ENCODE results near the gene BOC.

The BOC gene

GRCh38 chr3:113212844-113213375, 1.6 kb downstream of the BOC start:
- TF ChIP-seq GATA3 (IDR thresholded peaks at IDR 0.05; ENCODE audit: low read depth, low read length) = no peak
- TF ChIP-seq GATA2 (IDR thresholded peaks at IDR 0.05; ENCODE audit: low read depth, low read length) = no peak

DNA sequence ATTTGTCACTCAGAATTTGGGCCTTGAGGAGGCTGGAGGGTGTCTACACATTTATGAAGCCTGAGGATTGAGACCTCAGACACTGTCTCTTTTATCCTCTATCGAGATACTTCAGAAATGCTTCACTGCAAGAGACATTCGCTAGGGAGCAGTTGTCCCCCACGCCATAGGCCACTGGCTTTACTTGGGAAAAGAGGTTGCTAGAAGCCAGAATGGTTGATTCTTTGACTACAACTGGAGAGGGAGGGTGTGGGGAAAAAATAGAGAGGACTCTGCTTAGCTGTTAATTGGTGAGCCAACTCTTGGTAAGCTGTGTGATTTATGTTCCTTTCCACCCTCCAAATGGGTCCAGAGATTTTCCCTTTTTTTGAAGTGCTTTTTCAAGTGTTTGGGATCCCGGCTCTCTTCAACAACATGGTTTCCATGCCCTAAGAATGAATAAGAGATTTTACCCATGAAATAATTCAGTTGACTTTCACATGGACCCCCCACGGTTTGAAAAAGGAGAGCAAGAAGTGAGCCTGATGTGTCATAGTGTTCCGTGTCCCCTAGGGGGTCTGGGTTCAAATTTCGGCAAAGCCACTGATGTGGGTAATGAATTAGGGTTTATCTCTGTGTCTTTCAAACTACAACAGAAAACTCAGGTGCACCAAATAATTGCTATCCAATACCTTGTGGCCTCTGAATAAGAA, 2.7 kb downstream of the BOC start:
- no peak for TF ChIP-seq GATA3 (IDR thresholded peaks at IDR 0.05; ENCODE audit: low read depth, low read length)
- no peak for TF ChIP-seq GATA2 (IDR thresholded peaks at IDR 0.05; ENCODE audit: low read depth, low read length)

DNA sequence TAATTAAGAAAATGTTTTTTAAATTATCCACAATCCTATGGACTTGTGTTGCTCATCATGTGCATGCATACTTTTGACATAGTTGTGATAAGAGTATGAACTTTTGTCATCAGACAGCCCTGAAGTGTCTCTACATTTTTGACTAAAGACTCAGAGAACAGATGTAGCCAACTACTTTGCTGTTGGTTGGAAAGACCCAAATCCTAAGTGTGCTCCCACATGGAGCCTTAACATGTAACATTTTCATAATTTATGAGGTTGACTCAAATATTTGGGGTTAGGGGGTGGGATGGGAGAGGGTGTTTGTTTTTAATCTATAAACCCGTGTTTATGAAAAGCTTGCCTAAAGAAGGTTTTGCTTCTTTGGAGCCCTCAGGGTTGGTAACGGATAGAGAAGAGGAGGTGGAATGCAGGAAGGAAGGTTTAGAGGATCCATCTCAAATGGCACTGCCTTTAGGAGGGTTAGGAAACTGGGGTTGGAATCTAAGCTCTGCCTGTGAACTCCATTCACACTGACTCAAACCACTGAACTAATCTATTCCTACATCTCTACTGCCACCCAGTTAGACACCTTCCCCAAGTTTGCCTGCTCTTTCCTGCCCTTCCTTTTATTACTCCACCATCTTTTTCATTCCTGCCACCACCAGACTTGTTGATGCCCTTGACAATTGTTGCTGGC, 3.7 kb downstream of the BOC start:
- TF ChIP-seq GATA2 (IDR thresholded peaks at IDR 0.05; ENCODE audit: low read depth, low read length) (no peak), GATA3 (IDR thresholded peaks at IDR 0.05; ENCODE audit: low read depth, low read length) (no peak)

DNA sequence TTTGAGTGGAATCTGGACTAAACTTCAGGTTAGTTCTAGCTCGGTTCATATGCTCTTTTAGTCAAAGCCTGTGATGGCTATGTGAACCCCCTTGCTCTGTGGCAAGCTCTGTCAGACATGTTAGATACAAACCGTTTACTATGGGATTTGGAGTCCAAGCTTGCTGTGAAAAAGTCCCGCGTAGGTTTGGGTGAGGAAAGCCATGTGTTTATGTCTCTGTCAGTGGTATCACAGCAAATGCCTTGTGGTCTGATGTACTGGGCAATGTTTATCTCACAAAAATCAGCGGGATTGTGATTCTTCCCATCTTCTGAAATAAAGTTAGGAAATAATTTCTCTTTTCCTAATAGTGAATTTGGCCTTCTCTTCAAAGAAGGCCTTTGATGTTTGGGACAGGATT, 5.0 kb downstream of the BOC start:
- TF ChIP-seq GATA2 (IDR thresholded peaks at IDR 0.05; ENCODE audit: low read depth, low read length) = no peak
- TF ChIP-seq GATA3 (IDR thresholded peaks at IDR 0.05; ENCODE audit: low read depth, low read length) = no peak

GRCh38 chr3:113218011-113218680, 6.8 kb downstream of the BOC start:
- no peak for TF ChIP-seq GATA2 (IDR thresholded peaks at IDR 0.05; ENCODE audit: low read depth, low read length)
- no peak for TF ChIP-seq GATA3 (IDR thresholded peaks at IDR 0.05; ENCODE audit: low read depth, low read length)

DNA sequence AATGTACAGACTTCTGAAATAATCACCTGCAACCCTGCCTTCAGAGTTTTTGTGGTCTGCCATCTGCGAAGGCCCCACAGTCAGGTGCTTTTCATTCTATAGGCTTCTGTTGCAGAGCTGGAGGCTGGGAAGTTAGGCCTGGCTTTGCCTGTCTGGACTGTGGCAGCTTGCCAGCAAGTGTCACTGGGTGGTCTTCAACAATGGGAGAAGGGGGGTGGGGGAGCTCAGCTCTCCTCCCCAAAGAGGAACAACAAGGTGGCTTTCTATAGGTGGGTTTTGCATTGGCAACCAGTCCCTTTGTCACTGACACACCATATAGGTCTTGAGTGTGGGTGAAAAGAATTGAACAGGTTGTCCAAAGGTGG, 7.3 kb downstream of the BOC start:
- TF ChIP-seq GATA2 (IDR thresholded peaks at IDR 0.05; ENCODE audit: low read depth, low read length) = no peak
- no peak for TF ChIP-seq GATA3 (IDR thresholded peaks at IDR 0.05; ENCODE audit: low read depth, low read length)

DNA sequence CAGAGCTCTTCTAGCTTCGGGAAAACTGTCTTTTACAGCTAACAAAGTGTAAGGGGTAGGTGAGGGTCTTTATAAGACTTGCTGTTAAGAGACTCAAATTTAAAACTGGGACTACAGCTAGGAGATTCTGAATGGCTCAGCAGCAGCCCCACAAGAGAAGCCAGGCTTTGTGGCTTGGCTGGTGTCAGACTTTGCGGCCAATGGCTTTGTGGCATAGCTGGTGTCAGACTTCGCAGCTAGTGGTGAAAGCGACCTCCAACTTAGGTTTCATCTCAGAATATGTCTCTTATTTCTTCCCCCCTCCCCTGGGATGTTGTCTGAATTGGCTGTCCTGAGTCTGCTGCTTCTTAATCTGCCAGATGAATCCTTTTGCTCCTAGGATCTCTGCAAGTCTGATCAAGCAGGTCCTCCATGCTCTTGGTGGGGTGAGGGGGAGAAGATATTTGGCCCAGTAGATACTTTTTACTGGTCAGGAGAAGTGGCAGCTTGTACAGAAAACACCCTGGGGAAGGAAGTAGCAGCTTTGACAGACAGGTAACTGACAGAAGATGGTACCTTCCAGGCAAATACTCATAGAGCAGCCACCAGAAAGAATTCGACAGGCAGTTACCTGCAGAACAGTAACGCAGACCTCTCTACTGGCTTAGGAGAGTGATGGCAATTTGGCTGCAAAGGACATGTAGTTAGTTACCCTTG, 8.4 kb downstream of the BOC start:
- no peak for TF ChIP-seq GATA2 (IDR thresholded peaks at IDR 0.05; ENCODE audit: low read depth, low read length)
- TF ChIP-seq GATA3 (IDR thresholded peaks at IDR 0.05; ENCODE audit: low read depth, low read length) = no peak

DNA sequence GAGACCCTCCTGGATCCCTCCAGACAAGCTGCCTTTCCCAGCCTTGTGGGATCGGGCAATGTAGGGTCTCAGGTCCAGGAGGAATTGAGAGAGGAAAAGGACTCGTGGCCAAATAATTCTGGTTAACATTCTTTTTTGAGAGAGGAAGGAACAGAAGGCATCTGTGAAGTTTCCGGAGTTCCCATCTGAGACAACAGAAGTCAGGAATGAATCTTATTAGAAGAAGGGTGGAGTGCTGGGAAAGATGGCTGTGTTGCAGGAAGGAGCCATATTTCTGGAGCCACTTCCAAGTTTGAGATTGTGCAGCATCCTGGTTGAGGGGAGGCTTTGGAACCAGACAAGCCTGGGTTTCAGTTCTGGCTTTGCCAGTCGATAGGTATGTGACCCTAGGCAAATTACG, 9.4 kb downstream of the BOC start:
- TF ChIP-seq GATA3 (IDR thresholded peaks at IDR 0.05; ENCODE audit: low read depth, low read length) (no peak), GATA2 (IDR thresholded peaks at IDR 0.05; ENCODE audit: low read depth, low read length) (no peak)

DNA sequence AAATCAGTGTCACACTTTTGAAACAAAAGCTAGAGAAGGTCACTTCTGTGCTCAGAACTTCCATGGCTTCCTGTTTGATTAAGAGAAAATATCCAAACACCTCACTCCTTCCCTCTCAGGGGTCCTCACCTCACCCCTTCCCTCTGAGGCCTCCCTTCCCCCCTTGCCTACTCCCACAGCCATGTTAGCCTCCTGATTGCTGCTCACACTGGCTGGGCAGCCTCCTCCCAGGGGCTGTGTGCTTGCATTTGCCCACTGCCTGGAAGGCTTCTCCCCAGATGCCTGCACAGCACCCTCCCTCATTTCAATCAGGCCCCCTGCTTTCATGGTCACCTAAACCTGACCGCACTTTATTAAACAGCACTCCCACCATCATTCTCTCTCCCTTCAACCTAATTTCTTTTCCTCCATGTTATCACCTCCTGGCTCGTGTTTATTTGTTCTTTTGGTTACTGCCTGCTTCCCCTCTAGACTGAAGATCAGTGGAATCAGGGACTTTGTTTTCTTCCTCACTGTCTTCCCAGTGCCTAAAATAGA, 10.4 kb downstream of the BOC start:
- TF ChIP-seq GATA2 (IDR thresholded peaks at IDR 0.05; ENCODE audit: low read depth, low read length) (no peak), GATA3 (IDR thresholded peaks at IDR 0.05; ENCODE audit: low read depth, low read length) (no peak)

DNA sequence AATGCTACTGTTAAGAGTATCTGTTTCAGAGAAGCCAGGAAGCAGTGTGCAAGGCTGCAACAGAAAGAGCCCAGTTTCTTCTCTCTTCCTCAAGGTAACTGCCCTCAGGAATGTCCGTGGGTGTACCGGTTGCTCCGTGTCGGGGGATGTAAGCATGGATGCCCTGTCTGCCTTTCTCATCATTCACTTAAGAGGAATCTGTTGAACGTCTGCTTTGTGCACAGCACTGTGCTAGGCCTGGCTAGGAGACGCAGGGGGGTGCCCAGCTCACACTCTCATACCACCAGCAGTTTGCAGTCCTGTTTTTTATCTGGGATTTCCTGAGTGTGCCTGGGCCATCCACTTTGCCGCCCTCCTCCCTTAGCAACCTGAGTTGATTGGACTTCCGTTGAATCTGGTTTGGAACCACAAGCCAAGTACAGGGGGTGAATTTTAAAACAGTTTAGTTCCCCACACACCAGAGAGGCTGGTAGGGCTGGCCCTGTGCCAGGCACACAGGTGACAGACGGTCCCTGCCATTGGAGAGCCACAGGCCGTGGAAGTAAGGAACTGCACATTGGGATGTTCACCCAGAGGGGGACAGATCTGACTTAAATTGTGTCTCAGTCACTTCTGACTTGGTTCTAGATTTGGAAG, 11.2 kb downstream of the BOC start:
- TF ChIP-seq GATA3 (IDR thresholded peaks at IDR 0.05; ENCODE audit: low read depth, low read length) (no peak), GATA2 (IDR thresholded peaks at IDR 0.05; ENCODE audit: low read depth, low read length) (no peak)

- TF ChIP-seq GATA3 (IDR thresholded peaks at IDR 0.05; ENCODE audit: low read depth, low read length) = no peak
- no peak for TF ChIP-seq GATA2 (IDR thresholded peaks at IDR 0.05; ENCODE audit: low read depth, low read length)
Measured at GRCh38 chr3:113223475-113224281, 12.3 kb downstream of the BOC start.

DNA sequence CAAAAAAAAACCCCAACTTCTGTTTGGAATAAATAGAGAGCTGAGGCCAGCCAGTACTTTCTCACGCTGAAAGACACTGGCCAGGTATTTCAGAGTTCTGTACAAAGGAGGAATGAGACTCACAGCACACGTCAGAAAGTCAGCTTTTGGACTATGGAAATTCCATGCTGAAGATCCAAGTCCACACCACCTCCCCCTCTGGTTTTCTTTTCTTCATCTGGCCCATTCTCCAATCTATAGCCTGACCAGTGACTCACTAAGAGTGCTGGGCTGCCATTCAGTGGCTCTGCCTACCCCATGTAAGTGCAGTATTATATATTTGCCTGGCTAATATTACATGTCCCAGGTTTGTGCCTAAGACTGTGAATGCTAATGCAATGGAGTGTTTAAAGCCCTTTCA, 13.9 kb downstream of the BOC start:
- TF ChIP-seq GATA3 (IDR thresholded peaks at IDR 0.05; ENCODE audit: low read depth, low read length) (no peak), GATA2 (IDR thresholded peaks at IDR 0.05; ENCODE audit: low read depth, low read length) (no peak)

DNA sequence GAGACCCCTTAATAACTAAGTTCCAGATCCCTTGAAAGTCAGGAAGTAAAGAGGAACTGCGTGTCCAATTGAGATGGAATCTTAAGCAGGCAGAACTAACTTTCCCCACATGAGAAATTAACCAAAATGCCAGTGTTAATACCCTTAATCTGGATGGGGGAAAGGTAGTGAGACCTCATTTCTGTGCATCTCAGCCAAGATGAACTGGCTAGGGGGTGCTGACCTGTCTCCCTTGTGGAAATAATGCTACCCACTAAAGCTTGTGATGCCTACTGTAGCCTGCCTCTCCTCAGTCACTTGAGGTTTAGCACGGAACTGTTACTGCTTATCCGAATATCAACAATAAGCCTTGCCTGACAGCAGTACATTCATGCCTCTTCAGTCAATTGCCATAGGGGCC, 15.1 kb downstream of the BOC start:
- TF ChIP-seq GATA3 (IDR thresholded peaks at IDR 0.05; ENCODE audit: low read depth, low read length) (no peak), GATA2 (IDR thresholded peaks at IDR 0.05; ENCODE audit: low read depth, low read length) (no peak)
